T-helper 22 cell (primary cell): Measurements from ENCODE around the gene IRF4.
"Not testable (repeated sequence)": the region's sequence is repeated elsewhere in the genome, so short reads cannot be mapped to it uniquely, and the experiment has no call there.

ENCODE experiments used
- DNase-seq: peaks from one replicate; pipeline ENCODE4 v3.0.0-alpha.2; 2020; ENCODE audit warnings: low read depth

Gene IRF4

GRCh38 chr6:422433-423054, 31.0 kb downstream of the IRF4 start:
- no peak for DNase-seq

DNA sequence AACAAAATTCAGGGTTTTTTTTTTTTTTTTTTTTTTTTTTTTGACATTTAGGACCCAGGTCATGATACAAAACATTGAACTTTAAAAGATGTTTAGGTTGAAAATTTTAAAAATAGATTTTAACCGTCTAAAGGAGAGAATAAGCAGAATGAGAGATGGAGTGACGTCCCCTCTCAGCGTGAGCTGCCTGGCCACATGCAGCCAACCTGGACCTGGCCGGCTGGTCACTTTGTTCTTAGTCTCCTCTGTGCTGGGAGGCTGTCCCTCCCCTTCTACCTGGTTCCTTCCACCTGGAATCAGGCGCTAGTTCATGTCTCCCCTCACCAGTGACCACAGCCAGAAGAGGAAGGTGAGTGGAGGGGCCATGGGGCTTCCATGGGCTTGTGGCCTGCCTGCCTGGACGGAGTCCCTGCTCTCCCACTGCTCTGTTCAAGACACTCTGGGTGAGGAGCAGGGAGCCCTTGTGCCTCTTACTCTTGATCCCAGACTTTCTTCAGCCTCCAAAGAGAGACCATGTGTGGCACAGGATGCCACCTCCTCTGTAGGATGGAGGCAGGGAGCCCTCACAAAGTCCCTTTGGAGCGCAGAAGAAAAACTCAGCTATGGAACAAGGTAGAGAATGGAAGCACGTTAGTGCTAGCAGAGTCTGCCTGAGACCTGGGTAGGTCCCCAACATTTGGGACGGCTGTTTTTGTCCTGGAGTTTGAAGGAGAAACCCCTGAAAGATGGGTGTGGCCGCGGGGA, 31.7 kb downstream of the IRF4 start:
- DNase-seq = no peak

DNA sequence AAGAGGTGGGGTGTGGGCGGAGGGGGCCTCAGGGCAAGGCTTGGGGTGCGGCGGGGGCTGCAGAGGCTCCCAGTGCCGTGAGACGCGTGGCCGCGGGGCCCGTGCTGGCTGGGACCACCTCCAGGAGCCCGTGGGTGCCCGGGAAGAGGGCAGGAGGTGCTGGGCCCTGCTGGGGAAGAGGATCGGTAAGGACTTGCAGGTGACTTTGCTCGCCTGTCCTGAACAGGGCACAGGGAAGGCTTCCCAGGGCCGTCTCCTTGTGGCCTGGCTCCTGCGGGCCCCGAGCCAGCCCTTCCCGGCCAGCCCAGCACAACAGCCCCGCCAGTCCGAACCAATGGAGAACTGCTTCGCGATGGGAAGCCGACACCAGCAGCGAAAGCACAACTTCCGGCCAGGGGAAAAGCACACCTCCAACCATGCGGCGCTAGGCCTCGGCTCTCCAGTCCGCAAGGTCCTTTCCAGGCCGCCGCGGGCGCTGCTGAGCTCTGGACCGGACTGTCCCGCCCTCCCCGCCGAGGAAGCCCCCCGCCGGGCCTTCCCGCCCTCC, 32.3 kb downstream of the IRF4 start:
- DNase-seq = no peak

GRCh38 chr6:424741-425417, 33.3 kb downstream of the IRF4 start:
- no peak for DNase-seq

DNA sequence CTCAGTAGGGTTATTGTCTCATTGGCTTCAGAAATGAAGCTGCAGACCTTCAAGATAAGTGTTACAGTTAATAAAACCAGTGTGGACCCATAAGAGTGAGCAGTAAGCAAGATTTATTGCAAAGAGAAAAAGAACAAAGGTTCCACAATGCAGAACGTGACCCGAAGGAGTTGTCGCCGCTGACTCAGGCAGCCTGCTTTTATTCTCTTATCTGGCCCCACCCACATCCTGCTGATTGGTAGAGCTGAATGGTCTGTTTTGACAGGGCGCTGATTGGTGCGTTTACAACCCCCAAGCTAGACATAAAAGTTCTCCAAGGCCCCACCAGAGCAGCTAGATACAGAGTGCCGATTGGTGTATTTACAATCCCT, 33.9 kb downstream of the IRF4 start:
- not testable (repeated sequence) for DNase-seq

DNA sequence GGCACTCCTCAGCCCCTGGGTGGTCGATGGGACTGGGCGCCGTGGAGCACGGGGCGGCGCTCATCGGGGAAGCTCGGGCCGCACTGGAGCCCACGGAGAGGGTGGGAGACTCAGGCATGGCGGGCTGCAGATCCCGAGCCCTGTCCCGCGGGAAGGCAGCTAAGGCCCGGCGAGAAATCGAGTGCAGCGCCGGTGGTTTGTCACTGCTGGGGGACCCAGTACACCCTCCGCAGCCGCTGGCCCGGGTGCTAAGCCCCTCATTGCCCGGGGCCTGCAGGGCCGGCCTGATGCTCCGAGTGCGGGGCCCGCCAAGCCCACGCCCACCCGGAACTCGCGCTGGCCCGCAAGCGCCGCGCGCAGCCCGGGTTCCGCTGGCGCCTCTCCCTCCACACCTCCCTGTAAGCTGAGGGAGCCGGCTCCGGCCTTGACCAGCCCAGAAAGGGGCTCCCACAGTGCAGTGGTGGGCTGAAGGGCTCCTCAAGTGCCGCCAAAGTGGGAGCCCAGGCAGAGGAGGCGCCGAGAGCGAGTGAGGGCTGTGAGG, 34.7 kb downstream of the IRF4 start:
- not testable (repeated sequence) for DNase-seq

DNA sequence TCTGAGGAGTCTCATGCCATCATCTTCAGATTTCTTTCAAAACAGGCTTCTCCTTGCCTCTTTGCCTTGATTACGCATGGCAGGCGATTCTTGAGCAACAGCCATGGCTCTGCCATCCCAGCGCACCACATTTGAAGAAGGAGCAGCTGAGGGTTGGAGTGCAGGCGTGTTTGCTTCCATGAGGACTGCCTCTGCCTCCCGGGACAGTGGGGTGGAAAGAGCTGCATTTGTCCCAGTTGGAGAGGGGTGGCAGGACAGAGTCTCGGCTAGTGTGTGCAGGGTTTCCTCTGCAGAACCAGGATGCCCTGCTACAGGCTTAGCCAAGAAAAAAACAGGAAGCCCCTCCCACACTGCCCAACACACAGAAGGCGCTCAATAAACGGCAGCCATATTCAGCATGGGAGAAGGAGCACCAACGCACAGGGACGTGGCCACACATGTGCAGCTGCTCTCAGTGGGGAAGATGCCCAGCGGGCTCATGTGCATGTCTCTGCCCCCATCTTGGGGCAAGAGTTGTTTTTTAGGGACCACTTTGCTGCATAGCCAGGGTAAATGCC, 36.6 kb downstream of the IRF4 start:
- DNase-seq = no peak

GRCh38 chr6:429515-430121, 38.1 kb downstream of the IRF4 start:
- no peak for DNase-seq

- no peak for DNase-seq
These were observed 40.0 kb downstream of the IRF4 start for GRCh38 chr6:431504-431903.

DNA sequence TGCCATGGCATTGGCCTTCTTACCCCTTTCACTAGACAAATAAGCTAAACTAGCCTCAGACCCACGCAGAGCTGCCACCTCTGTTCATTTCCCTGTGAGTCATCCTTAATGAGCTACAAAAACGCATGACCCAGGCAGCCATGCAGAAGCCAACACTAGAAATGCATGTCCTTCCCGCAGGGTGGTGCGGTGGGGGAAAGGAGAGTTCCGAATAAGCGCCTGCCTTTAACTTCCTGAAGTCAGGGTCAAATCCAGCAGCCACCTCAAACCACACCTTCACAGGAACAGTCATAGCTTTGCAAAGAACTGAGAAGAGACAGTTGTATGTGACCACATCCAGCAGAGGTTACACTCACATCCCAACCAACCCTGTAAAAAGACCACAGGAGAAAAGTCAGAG, 40.4 kb downstream of the IRF4 start:
- no peak for DNase-seq

- no peak for DNase-seq
These were observed 42.6 kb downstream of the IRF4 start for GRCh38 chr6:434051-434705.

- no peak for DNase-seq
These were observed 44.1 kb downstream of the IRF4 start for GRCh38 chr6:435441-436307.

DNA sequence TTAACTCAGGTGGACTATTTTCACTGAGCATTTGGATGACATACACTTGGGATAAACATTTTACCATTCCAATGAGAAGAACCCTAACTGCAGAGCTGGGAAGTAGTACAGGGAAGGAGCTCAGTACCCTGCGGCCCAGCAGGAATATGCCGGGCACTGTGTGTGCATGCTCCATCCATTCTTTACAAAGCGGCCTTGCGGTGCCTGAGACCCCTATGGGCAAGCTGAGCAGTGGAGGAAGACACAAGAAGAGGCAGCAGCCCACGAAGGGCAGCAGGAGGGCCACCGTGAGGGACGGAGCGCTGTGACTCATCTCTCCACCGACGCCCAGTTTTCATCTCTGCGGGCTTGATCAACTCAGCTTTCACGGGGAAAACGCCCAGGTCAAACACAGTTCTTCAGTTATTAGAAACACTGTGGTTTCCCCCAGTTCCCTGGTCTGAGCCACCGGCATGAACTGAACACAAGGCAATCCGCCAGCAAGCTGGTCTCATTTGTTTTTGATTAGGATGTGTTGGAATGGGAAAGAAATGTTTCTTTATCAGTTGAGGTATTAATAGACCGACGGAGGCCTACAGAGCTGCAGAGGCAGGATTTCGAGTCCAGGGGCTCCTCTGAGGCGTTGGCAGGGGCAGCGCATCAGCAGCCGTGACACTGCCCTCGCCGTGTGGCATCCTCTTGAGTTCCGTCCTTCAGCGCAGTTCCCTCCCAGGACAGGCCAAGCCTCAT, 44.9 kb downstream of the IRF4 start:
- no peak for DNase-seq

- DNase-seq = no peak
These were observed 45.5 kb downstream of the IRF4 start for GRCh38 chr6:437037-437392.

DNA sequence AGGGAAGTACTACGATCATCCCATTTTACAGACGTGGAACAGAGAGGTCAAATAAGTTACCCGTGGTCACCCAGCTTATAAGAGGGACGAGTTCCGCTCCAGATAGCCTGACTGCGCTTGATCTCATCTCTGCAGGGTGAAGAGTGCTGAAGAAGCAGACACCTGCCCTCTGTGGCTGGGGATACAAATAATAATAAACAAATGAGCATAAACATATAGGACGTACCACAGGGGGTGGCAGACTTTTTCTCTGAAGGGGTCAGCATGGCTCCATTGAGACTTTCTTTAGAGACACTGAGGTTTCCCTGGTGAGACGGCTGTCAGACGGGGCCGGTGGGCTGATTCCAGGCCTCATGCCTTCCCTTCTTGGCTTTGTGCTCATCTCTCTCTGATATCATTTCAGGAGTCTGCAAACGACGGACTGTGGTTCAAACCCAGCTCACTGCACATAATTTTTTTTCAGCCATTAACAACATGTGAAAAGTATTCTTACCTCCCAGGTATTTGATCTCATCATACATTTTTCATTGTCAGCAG, 47.1 kb downstream of the IRF4 start:
- no peak for DNase-seq

DNA sequence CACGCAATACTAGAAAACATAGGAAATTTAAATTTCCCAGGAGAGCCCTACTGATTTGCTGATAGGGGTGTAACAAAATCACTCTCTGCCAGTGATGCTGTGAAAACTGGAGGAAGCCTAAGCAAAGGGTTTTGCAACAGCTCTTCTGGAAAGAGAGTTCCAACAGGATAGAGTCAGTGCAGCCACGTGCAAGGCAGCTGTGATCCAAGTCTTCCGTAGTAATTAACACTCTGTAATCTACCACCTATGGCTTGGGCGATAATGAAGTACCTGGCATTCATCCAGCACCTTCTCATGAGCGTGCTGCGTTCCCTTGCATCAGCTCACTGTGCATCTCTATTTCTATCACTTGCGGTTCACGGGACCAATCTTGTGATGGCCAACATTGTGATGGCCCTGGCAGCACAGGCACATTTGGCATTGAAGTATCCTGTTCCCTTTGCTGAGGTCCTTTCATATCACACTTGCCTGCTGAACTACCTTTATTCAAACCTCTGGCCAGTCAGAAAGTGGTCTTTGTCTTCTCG, 48.2 kb downstream of the IRF4 start:
- no peak for DNase-seq

DNA sequence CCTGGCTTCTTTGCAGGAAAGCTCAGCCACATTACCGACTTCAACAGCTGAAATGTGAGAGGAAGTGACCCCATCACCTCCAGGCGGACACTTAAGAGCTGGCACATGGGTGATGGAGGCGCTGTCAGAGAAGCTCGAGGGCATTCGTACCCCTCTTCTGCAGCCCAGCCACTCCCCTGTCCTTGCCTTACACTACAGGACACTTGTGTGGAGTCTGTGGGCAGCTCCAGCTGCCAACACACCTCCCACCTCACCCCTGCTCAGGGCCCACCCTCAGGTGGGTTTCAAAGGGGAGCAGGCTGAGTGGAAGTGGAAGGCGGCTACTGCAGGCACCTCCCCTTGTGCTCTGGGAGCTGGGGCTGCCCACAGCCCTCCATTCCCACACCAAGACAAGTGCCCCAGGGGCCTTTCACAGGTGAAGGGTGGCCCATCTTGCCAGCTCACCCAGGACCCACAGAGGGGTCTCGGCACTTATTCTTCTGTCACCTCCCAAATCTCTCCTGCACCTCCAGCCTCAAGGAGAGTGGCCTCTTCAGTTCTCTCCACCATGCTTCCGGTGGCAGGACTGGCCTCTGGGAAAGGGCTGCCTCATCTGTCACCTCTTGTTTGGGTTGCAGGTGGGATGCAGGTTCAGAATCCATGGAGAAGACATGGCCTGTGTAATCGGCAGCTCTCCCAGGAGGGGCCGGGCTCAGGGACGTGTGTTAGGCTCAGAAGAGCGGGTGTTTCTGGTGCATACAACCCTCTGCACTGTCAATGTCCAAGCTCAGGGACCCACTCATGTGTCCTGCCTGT, 49.8 kb downstream of the IRF4 start:
- DNase-seq = no peak

GRCh38 chr6:443621-444159, 52.1 kb downstream of the IRF4 start:
- DNase-seq = no peak
